Measurements from ENCODE around the gene KRT12. TPM values are rescaled to one million over a fixed set of nuclear protein-coding genes. Genes with fewer than 3 reads are reported as not detected.

The KRT12 gene
- total RNA-seq, 4 donors from 2014 or later, result not detected

- H3K27me3 ChIP-seq, result no peaks in the 10 kb centered on the region
- no peak overlapping the region for H3K27ac ChIP-seq
- H3K9me3 ChIP-seq, result no peaks in the 10 kb centered on the region
- no peak for TF ChIP-seq POLR2A (IDR thresholded peaks at IDR 0.05)
- no peak for TF ChIP-seq CTCF (IDR thresholded peaks at IDR 0.05)
- TF ChIP-seq EP300 (IDR thresholded peaks at IDR 0.05), result no peak
- no peaks in the 10 kb centered on the region for H3K36me3 ChIP-seq
- DNase-seq (ENCODE audit: low spot score in 2 of 2), result no peak
- peaks cover 0 to 26% (median 3%) of the 10 kb centered on the region in 4 donors for H3K4me1 ChIP-seq
- 35 to 64% methylated on average over 1 of the region's 1 CpG for WGBS, 2 donors
- no peak overlapping the region for H3K4me3 ChIP-seq
Measured at GRCh38 chr17:40852364-40852763, 14.7 kb downstream of the KRT12 start.

GRCh38 chr17:40850293-40850972, 16.6 kb downstream of the KRT12 start:
- H3K36me3 ChIP-seq, result no peaks in the 10 kb centered on the region
- WGBS, 2 donors, result 87 to 93% methylated on average over 3 of the region's 3 CpGs
- no peak for DNase-seq (ENCODE audit: low spot score in 2 of 2)
- H3K27ac ChIP-seq, result no peak overlapping the region
- H3K4me1 ChIP-seq, result peaks cover 0 to 18% (median 3%) of the 10 kb centered on the region in 4 donors
- H3K9me3 ChIP-seq, result no peaks in the 10 kb centered on the region
- TF ChIP-seq EP300 (IDR thresholded peaks at IDR 0.05), result no peak
- no peak for TF ChIP-seq CTCF (IDR thresholded peaks at IDR 0.05)
- TF ChIP-seq POLR2A (IDR thresholded peaks at IDR 0.05), result no peak
- no peak overlapping the region for H3K4me3 ChIP-seq
- H3K27me3 ChIP-seq, result no peaks in the 10 kb centered on the region

DNA sequence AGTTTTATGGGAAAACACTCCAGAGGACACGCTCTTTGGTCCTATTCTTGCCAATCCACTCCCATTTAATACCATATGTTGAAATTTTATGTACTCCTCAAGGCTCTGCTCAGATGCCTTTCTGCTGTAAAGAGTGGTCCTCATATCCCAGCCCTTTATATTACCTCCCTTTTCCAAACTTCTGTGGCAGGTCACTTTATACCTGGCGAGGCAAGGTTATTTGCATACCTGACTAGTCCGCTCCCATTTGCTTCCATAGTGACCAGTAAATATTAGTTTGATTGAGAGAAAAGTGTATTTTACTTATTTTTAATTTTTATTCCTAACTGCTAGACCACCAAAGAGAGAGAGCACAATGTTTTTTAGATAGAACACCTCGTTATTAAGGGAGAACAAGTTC, 17.3 kb downstream of the KRT12 start:
- H3K27ac ChIP-seq, result no peak overlapping the region

DNA sequence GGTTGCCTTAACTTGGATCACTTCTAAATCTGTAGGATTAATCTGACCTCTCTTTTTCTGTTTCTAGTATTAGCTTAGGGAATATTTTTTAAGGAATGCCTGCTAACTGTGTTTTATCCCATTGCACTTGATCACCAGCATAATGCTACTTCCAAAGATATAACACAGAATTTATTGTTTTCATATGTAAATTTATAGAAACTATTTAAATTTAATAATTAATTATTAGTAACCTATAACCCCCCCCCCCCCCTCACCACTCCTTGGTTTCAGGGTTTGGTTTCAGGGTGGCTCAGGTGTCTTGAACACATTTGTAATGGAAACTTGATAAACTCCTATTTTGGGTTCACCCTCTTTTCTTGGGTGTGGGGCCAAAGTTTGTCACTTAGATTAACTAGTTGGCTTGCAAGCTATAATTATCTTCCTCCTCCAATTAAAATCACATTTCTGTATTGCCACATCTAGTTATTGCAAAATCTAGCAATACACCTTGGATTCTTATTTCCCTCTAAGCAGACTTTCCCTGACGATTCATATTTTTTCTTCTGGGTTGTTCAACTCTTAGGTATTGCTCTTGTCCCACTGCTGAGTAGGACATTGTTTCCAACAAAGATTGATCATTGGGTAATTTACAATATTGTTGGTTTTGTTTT, 18.3 kb downstream of the KRT12 start:
- WGBS, 2 donors, result 94 to 95% methylated on average over 1 of the region's 1 CpG
- no peaks in the 10 kb centered on the region for H3K9me3 ChIP-seq
- no peaks in the 10 kb centered on the region for H3K36me3 ChIP-seq
- H3K27me3 ChIP-seq, result no peaks in the 10 kb centered on the region
- no peak overlapping the region for H3K27ac ChIP-seq
- TF ChIP-seq CTCF (IDR thresholded peaks at IDR 0.05) (no peak), EP300 (IDR thresholded peaks at IDR 0.05) (no peak), POLR2A (IDR thresholded peaks at IDR 0.05) (no peak)
- peaks cover 0 to 8% (median 0%) of the 10 kb centered on the region in 4 donors for H3K4me1 ChIP-seq
- H3K4me3 ChIP-seq, result no peak overlapping the region
- DNase-seq (ENCODE audit: low spot score in 2 of 2), result no peak

More for the DNA sequence above, 17.3 kb downstream of the KRT12 start:
- no peak for DNase-seq (ENCODE audit: low spot score in 2 of 2)
- H3K4me1 ChIP-seq, result peaks cover 0 to 16% (median 3%) of the 10 kb centered on the region in 4 donors
- H3K4me3 ChIP-seq, result no peak overlapping the region
- H3K36me3 ChIP-seq, result no peaks in the 10 kb centered on the region
- TF ChIP-seq EP300 (IDR thresholded peaks at IDR 0.05) (no peak), CTCF (IDR thresholded peaks at IDR 0.05) (no peak), POLR2A (IDR thresholded peaks at IDR 0.05) (no peak)
- H3K27me3 ChIP-seq, result no peaks in the 10 kb centered on the region
- H3K9me3 ChIP-seq, result no peaks in the 10 kb centered on the region
- 92 to 94% methylated on average over 4 of the region's 4 CpGs for WGBS, 2 donors

GRCh38 chr17:40846515-40847144, 20.4 kb downstream of the KRT12 start:
- Histone ChIP-seq H3K4me3 (no peak overlapping the region), H3K36me3 (no peaks in the 10 kb centered on the region), H3K4me1 (no peaks in the 10 kb centered on the region), H3K9me3 (no peaks in the 10 kb centered on the region), H3K27ac (no peak overlapping the region), H3K27me3 (no peaks in the 10 kb centered on the region)
- DNase-seq (ENCODE audit: low spot score in 2 of 2), result no peak
- TF ChIP-seq CTCF (IDR thresholded peaks at IDR 0.05) (no peak), POLR2A (IDR thresholded peaks at IDR 0.05) (no peak), EP300 (IDR thresholded peaks at IDR 0.05) (no peak)
- WGBS, 2 donors, result 86% methylated on average over 1 of the region's 1 CpG
